ENCODE results near the gene BIRC2.

DNA sequence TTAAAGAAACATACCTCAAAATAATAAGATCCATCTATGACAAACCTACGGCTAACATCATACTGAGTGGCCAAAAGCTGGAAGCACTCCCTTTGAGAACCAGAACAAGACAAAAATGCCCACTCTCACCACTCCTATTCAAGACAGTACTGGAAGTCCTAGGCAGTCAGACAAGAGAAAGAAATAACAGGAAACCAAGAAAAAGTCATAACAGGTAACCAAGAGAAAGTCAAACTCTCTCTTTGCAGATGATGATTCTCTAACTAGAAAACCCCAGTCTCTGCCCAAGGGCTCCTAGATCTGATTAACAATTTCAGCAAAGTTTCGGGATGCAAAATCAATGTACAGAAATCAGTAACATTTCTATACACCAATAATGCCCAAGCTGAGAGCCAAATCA lies 70.0 kb downstream of the BIRC2 start:
- TF ChIP-seq POLR2A (conservative IDR thresholded peaks at IDR 0.05) (no peak), POLR2AphosphoS2 (IDR thresholded peaks at IDR 0.05; ENCODE audit: low read length) (no peak), EZH2 (IDR thresholded peaks at IDR 0.05; ENCODE audit: borderline replicate concordance, low read depth, low read length) (no peak), MED1 (CRISPR knock-in tag; IDR thresholded peaks at IDR 0.05; ENCODE audit: borderline replicate concordance) (no peak)
- TF ChIP-seq, protein P1, sequence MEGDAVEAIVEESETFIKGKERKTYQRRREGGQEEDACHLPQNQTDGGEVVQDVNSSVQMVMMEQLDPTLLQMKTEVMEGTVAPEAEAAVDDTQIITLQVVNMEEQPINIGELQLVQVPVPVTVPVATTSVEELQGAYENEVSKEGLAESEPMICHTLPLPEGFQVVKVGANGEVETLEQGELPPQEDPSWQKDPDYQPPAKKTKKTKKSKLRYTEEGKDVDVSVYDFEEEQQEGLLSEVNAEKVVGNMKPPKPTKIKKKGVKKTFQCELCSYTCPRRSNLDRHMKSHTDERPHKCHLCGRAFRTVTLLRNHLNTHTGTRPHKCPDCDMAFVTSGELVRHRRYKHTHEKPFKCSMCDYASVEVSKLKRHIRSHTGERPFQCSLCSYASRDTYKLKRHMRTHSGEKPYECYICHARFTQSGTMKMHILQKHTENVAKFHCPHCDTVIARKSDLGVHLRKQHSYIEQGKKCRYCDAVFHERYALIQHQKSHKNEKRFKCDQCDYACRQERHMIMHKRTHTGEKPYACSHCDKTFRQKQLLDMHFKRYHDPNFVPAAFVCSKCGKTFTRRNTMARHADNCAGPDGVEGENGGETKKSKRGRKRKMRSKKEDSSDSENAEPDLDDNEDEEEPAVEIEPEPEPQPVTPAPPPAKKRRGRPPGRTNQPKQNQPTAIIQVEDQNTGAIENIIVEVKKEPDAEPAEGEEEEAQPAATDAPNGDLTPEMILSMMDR (IDR thresholded peaks at IDR 0.05 in 2 of 3, conservative IDR thresholded peaks at IDR 0.05 in 1 of 3; ENCODE audit: insufficient read depth in 2 of 3, low read depth in 1 of 3, low read length in 3 of 3): no peak

All from K562 (cell line).